Ectodermal cell (in vitro differentiated cells): ENCODE data around the gene CFAP99.

Experiments used
- H3K27ac ChIP-seq: 2 replicates; pipeline ENCODE4 v1.7.0; 2013; ENCODE audit warnings: mild to moderate bottlenecking, low read depth, low read length; ENCODE audit not compliant: insufficient read depth, poor library complexity, severe bottlenecking
- H3K27me3 ChIP-seq: 2 replicates; pipeline ENCODE4 v1.7.0; 2013; ENCODE audit warnings: mild to moderate bottlenecking, low read length; ENCODE audit not compliant: insufficient read depth, control insufficient read depth, poor library complexity, severe bottlenecking
- H3K36me3 ChIP-seq: one replicate; pipeline ENCODE4 v1.7.0; 2013; ENCODE audit warnings: low read length; ENCODE audit not compliant: control insufficient read depth, insufficient read depth
- H3K4me1 ChIP-seq: one replicate; pipeline ENCODE4 v1.7.0; 2013; ENCODE audit warnings: low read length; ENCODE audit not compliant: control insufficient read depth, insufficient read depth
- H3K4me3 ChIP-seq: 2 replicates; pipeline ENCODE4 v1.7.0; 2013; ENCODE audit warnings: low read depth, low read length, control low read depth; ENCODE audit not compliant: insufficient read depth
- H3K9me3 ChIP-seq: 2 replicates; pipeline ENCODE4 v1.7.0; 2013; ENCODE audit warnings: mild to moderate bottlenecking, low read length, moderate library complexity; ENCODE audit not compliant: control insufficient read depth
- WGBS, 2 experiments: methylation state at CpG; one replicate each; pipeline ENCODE4 v1.1.7; 2013; ENCODE audit warnings: missing lambda C conversion rate in 2 of 2; 5-methylcytosine and 5-hydroxymethylcytosine counted together

Gene CFAP99

GRCh38 chr4:2389691-2390090, 29.1 kb upstream of the CFAP99 start:
- no peaks in the 10 kb centered on the region for H3K36me3 ChIP-seq
- H3K4me3 ChIP-seq, result no peak overlapping the region
- H3K27ac ChIP-seq, result no peak overlapping the region
- no peaks in the 10 kb centered on the region for H3K9me3 ChIP-seq
- H3K27me3 ChIP-seq, result peaks cover 39% of the 10 kb centered on the region
- WGBS, 2 experiments, result 52 to 60% methylated on average over 9 of the region's 9 CpGs
- peaks cover 48% of the 10 kb centered on the region for H3K4me1 ChIP-seq

- peaks cover 43% of the 10 kb centered on the region for H3K4me1 ChIP-seq
- no peaks in the 10 kb centered on the region for H3K9me3 ChIP-seq
- no peaks in the 10 kb centered on the region for H3K36me3 ChIP-seq
- H3K4me3 ChIP-seq, result no peak overlapping the region
- H3K27me3 ChIP-seq, result peaks cover 40% of the 10 kb centered on the region
- no peak overlapping the region for H3K27ac ChIP-seq
- 61 to 66% methylated on average over 9 of the region's 9 CpGs for WGBS, 2 experiments
Observed at GRCh38 chr4:2390146-2390545, 28.6 kb upstream of the CFAP99 start.

GRCh38 chr4:2390784-2391421, 27.9 kb upstream of the CFAP99 start:
- WGBS, 2 experiments, result 53 to 59% methylated on average over 20 of the region's 20 CpGs
- no peaks in the 10 kb centered on the region for H3K36me3 ChIP-seq
- H3K27ac ChIP-seq, result no peak overlapping the region
- peaks cover 40% of the 10 kb centered on the region for H3K27me3 ChIP-seq
- peaks cover 36% of the 10 kb centered on the region for H3K4me1 ChIP-seq
- H3K4me3 ChIP-seq, result no peak overlapping the region
- H3K9me3 ChIP-seq, result no peaks in the 10 kb centered on the region

GRCh38 chr4:2393353-2394270, 25.1 kb upstream of the CFAP99 start:
- no peaks in the 10 kb centered on the region for H3K9me3 ChIP-seq
- peaks cover 28% of the 10 kb centered on the region for H3K4me1 ChIP-seq
- no peak overlapping the region for H3K4me3 ChIP-seq
- no peaks in the 10 kb centered on the region for H3K36me3 ChIP-seq
- peaks cover 44% of the 10 kb centered on the region for H3K27me3 ChIP-seq
- 37 to 40% methylated on average over 28 of the region's 28 CpGs for WGBS, 2 experiments
- no peak overlapping the region for H3K27ac ChIP-seq

- Histone ChIP-seq H3K4me1 (peaks cover 23% of the 10 kb centered on the region), H3K36me3 (no peaks in the 10 kb centered on the region), H3K4me3 (no peak overlapping the region), H3K27ac (no peak overlapping the region), H3K27me3 (peaks cover 42% of the 10 kb centered on the region), H3K9me3 (no peaks in the 10 kb centered on the region)
- WGBS, 2 experiments, result 95 to 96% methylated on average over 17 of the region's 17 CpGs
Observed at GRCh38 chr4:2394528-2394927, 24.2 kb upstream of the CFAP99 start.

GRCh38 chr4:2395038-2395437, 23.7 kb upstream of the CFAP99 start:
- H3K27me3 ChIP-seq, result peaks cover 37% of the 10 kb centered on the region
- no peaks in the 10 kb centered on the region for H3K9me3 ChIP-seq
- peaks cover 18% of the 10 kb centered on the region for H3K4me1 ChIP-seq
- no peak overlapping the region for H3K27ac ChIP-seq
- H3K36me3 ChIP-seq, result no peaks in the 10 kb centered on the region
- WGBS, 2 experiments, result 93% methylated on average over 9 of the region's 9 CpGs
- H3K4me3 ChIP-seq, result no peak overlapping the region

- 95 to 97% methylated on average over 9 of the region's 9 CpGs for WGBS, 2 experiments
- no peaks in the 10 kb centered on the region for H3K36me3 ChIP-seq
- H3K27ac ChIP-seq, result no peak overlapping the region
- peaks cover 35% of the 10 kb centered on the region for H3K27me3 ChIP-seq
- peaks cover 15% of the 10 kb centered on the region for H3K4me1 ChIP-seq
- H3K4me3 ChIP-seq, result no peak overlapping the region
- no peaks in the 10 kb centered on the region for H3K9me3 ChIP-seq
Observed at GRCh38 chr4:2395584-2395983, 23.2 kb upstream of the CFAP99 start.

GRCh38 chr4:2396781-2397368, 21.9 kb upstream of the CFAP99 start:
- Histone ChIP-seq H3K27ac (no peak overlapping the region), H3K4me1 (peaks cover 16% of the 10 kb centered on the region), H3K9me3 (no peaks in the 10 kb centered on the region), H3K4me3 (no peak overlapping the region), H3K36me3 (no peaks in the 10 kb centered on the region), H3K27me3 (peaks cover 38% of the 10 kb centered on the region)
- WGBS, 2 experiments, result 76 to 80% methylated on average over 21 of the region's 21 CpGs

- Histone ChIP-seq H3K27me3 (peaks cover 43% of the 10 kb centered on the region), H3K9me3 (no peaks in the 10 kb centered on the region)
- WGBS, 2 experiments, result 88 to 89% methylated on average over 20 of the region's 20 CpGs
Observed at GRCh38 chr4:2397596-2398379, 21.0 kb upstream of the CFAP99 start.

More at GRCh38 chr4:2397596-2398379, 21.0 kb upstream of the CFAP99 start:
- H3K36me3 ChIP-seq, result no peaks in the 10 kb centered on the region
- no peak overlapping the region for H3K27ac ChIP-seq
- no peak overlapping the region for H3K4me3 ChIP-seq
- H3K4me1 ChIP-seq, result peaks cover 25% of the 10 kb centered on the region
